Choroid plexus epithelial cell (primary cell): ENCODE data around the gene RAD51B.

Experiments
- DNase-seq: peaks from one replicate; pipeline ENCODE4 v3.0.0-alpha.2; 2010; ENCODE audit warnings: low read depth
- H3K4me3 ChIP-seq: 2 replicates; pipeline ENCODE4 v1.5.1; 2011; ENCODE audit warnings: low read depth, mild to moderate bottlenecking, control low read depth, low read length, moderate library complexity
- TF ChIP-seq, protein P1 (sequence below): conservative IDR thresholded peaks from 2 replicates; pipeline ENCODE4 v1.5.1; 2011; ENCODE audit warnings: low read depth, mild to moderate bottlenecking, control low read depth, inconsistent platforms, low read length, moderate library complexity

The RAD51B gene

GRCh38 chr14:68623307-68623706 lies 803.7 kb downstream of the RAD51B start:
- H3K4me3 ChIP-seq, result no peak overlapping the region
- TF ChIP-seq, protein P1, sequence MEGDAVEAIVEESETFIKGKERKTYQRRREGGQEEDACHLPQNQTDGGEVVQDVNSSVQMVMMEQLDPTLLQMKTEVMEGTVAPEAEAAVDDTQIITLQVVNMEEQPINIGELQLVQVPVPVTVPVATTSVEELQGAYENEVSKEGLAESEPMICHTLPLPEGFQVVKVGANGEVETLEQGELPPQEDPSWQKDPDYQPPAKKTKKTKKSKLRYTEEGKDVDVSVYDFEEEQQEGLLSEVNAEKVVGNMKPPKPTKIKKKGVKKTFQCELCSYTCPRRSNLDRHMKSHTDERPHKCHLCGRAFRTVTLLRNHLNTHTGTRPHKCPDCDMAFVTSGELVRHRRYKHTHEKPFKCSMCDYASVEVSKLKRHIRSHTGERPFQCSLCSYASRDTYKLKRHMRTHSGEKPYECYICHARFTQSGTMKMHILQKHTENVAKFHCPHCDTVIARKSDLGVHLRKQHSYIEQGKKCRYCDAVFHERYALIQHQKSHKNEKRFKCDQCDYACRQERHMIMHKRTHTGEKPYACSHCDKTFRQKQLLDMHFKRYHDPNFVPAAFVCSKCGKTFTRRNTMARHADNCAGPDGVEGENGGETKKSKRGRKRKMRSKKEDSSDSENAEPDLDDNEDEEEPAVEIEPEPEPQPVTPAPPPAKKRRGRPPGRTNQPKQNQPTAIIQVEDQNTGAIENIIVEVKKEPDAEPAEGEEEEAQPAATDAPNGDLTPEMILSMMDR, result no peak

GRCh38 chr14:68623826-68624225 lies 804.2 kb downstream of the RAD51B start:
- TF ChIP-seq, protein P1, result no peak
- DNase-seq, result no peak
- H3K4me3 ChIP-seq, result no peak overlapping the region

More at GRCh38 chr14:68623307-68623706, 803.7 kb downstream of the RAD51B start:
- DNase-seq, result no peak

DNA sequence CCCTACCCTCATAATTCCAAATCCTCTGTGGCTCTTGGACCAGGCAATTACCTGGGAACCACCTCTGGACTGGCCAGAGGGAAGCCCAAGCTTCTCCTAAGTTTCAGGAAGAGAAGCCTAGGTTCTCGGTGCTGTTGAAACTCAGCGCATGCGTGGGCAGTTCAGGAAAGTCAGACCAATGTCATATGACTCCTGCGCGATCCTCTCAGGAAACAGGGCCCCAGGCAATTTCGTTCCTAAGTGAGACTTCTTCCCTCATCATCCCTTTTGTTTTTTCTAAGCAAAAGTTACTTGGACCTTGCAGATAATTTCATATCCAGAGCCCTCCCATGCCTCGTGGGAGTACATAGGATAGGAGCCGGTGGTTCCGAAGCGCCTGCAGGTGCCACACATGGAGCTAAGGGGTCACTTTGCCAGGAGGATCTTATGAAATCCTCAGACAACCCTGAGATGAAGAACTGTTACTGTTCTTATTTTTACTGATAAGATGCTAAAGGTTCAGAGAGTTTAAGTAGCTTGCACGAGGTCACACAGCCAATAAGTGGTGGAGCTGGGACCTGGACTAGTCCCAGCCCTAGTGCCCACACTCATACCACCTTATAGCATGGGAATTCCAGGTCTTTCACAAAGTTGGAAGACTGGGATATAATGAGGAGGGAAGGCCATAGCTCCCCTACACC lies 805.1 kb downstream of the RAD51B start:
- TF ChIP-seq, protein P1, result no peak
- no peak for DNase-seq
- no peak overlapping the region for H3K4me3 ChIP-seq

- DNase-seq, result no peak
- TF ChIP-seq, protein P1, result no peak
- H3K4me3 ChIP-seq, result no peak overlapping the region
These were observed 805.9 kb downstream of the RAD51B start for GRCh38 chr14:68625366-68626090.

DNA sequence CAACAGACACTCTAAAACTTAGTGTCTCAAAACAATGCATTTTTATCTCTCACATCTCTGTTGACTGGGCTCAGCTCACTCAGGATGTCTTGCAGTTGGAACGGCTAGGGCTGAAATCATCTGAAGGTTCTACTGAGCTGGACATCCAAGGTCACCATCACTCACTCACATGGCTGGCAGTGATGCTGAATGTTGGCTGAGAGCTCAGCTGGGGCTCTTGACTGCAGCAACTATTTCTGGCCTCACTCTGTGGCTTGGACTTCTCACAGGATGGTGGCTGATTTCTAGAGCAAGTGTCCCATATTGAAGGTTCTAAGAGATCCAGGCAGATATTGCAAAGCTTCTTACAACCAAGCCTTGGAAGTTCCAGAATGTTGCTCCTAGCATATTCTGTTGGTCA lies 806.8 kb downstream of the RAD51B start:
- DNase-seq, result no peak
- TF ChIP-seq, protein P1, result no peak
- H3K4me3 ChIP-seq, result no peak overlapping the region

GRCh38 chr14:68627050-68627867 lies 807.7 kb downstream of the RAD51B start:
- no peak for DNase-seq

More at GRCh38 chr14:68627050-68627867, 807.7 kb downstream of the RAD51B start:
- TF ChIP-seq, protein P1, result no peak
- H3K4me3 ChIP-seq, result no peak overlapping the region
